ENCODE results near the gene RAB10. TPM values are rescaled to one million over a fixed set of nuclear protein-coding genes. Genes with fewer than 3 reads are reported as not detected.

Gene RAB10
- total and polyA plus RNA-seq, 2 of the 4 experiments (the other 2 are of a cell fraction) = 30.1 to 77.1 TPM

DNA sequence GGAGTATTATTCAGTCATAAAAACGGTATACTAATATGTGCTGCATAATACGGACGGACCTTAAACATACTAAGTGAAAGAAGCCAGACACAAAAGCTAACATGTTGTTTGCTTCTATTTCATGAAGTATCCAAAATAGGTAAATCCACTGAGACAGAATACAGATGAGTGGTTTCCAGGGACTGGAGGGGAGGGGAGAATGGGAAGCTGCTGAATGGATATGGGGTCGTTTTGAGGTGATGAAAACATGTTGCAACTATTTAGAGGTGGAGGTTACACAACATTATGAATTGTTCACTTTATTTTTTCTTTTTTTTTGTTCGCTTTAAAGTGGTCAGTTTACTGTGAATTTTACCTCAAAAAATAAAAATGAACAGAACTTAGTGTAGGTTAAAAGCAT is 52.9 kb downstream of the RAB10 start:
- CTCF ChIA-PET = interaction anchor here (0.6 kb wide), 1 partner anchor 208 kb away, joined by 5 read pairs; no protein-coding TSS in a partner anchor
- no peak overlapping the region for H4K91ac ChIP-seq (ENCODE audit: insufficient read depth, low read depth, low read length)
- H3K79me1 ChIP-seq (ENCODE audit: low read depth in 1 of 2, low read length in 2 of 2) = peaks cover 14 to 59% of the 10 kb centered on the region in 2 experiments
- DNase-seq (no peak), ATAC-seq (ENCODE audit: low read depth) (no peak)
- 0 out of 2 replicates have a peak, but pooled peaks cover 3% of the 10 kb centered on the region for H3K9me1 ChIP-seq (ENCODE audit: insufficient read depth, low read length)
- no peak overlapping the region; the same call in 1 of the 2 replicates for H4K5ac ChIP-seq (ENCODE audit: low read depth, low read length)
- in situ Hi-C loops (cut with MboI; ENCODE audit: low sequenced_read_pairs) = no loop called here
- H3K18ac ChIP-seq (ENCODE audit: low read depth, low read length) = no peak overlapping the region
- no peak overlapping the region for H3K4ac ChIP-seq (ENCODE audit: low read depth, low read length)
- no peak overlapping the region for H4K8ac ChIP-seq (ENCODE audit: low read depth in 2 of 2, low read length in 2 of 2)
- no peaks in the 10 kb centered on the region for H3K36me3 ChIP-seq (ENCODE audit: control insufficient read depth, insufficient read depth, low read length)
- H2AK5ac ChIP-seq (ENCODE audit: low read depth, low read length) = no peak overlapping the region
- no peaks in the 10 kb centered on the region for H3K27me3 ChIP-seq (ENCODE audit: control insufficient read depth, insufficient read depth, low read length)
- H2BK20ac ChIP-seq (ENCODE audit: low read depth, low read length) = no peak overlapping the region
- H3K4me3 ChIP-seq (ENCODE audit: insufficient read depth, low read depth, low read length) = no peak overlapping the region
- peak overlapping the region; percentile 31 for H2BK5ac ChIP-seq (ENCODE audit: low read depth, low read length, poor library complexity, severe bottlenecking)
- no peak for TF ChIP-seq CHD1 (IDR thresholded peaks at IDR 0.05; ENCODE audit: low read depth, low read length)
- peak; percentile 52; the same call in 1 of the 2 replicates for TF ChIP-seq CEBPB (IDR thresholded peaks at IDR 0.05; ENCODE audit: low read depth, low read length)
- TF ChIP-seq SMC3 (IDR thresholded peaks at IDR 0.05; ENCODE audit: low read depth, low read length) = no peak
- no peak for TF ChIP-seq MXI1 (IDR thresholded peaks at IDR 0.05; ENCODE audit: borderline replicate concordance, low read depth, low read length)
- POLR2A ChIA-PET (ENCODE audit: unreplicated experiment) = no interaction called here
- no peak overlapping the region for H2AFZ ChIP-seq (replicated peaks; ENCODE audit: low read length, poor library complexity)
- H3K14ac ChIP-seq (replicated peaks; ENCODE audit: low read depth, low read length) = no peak overlapping the region
- no peak overlapping the region for H2BK120ac ChIP-seq (ENCODE audit: low read depth, low read length)
- no peaks in the 10 kb centered on the region for H3K9me3 ChIP-seq (ENCODE audit: control insufficient read depth, insufficient read depth, low read length)
- no peak overlapping the region for H3K9ac ChIP-seq (ENCODE audit: low read depth, low read length)
- no peak overlapping the region for H3K4me2 ChIP-seq (ENCODE audit: low read depth, low read length)
- WGBS, 2 experiments (ENCODE audit: extremely low coverage in 2 of 2, insufficient read length in 1 of 2) = 83% methylated on average over 1 of the region's 5 CpGs; no CpG with 5 or more reads in 1 of the 2 experiments
- H3K23ac ChIP-seq (ENCODE audit: low read depth, low read length) = no peak overlapping the region
- H3K56ac ChIP-seq (ENCODE audit: extremely low read depth, insufficient read depth, low read length) = no peak overlapping the region
- no peak overlapping the region for H2BK15ac ChIP-seq (ENCODE audit: low read depth, low read length)
- BruUV-seq (replicated peaks) = no TSS peak
- H3K27ac ChIP-seq (ENCODE audit: insufficient read depth, low read length) = no peak overlapping the region
- intact Hi-C loops (cut with micrococcal nuclease) = loop anchor here (5.0 to 10.0 kb wide), 2 partner anchors 41 to 92 kb away; no protein-coding TSS in a partner anchor
- H4K20me1 ChIP-seq (ENCODE audit: insufficient read depth, low read length) = peaks cover 63% of the 10 kb centered on the region
- no peaks in the 10 kb centered on the region; the same call in 1 of the 2 replicates for H3K4me1 ChIP-seq (ENCODE audit: control insufficient read depth, insufficient read depth, low read length)
- H2AK9ac ChIP-seq (replicated peaks; ENCODE audit: low read depth, low read length, poor library complexity) = no peak overlapping the region
- dilution Hi-C loops (cut with HindIII; ENCODE audit: low sequenced_read_pairs, unreplicated experiment) = no loop called here
